WTC11 (cell line): ENCODE measurements around the gene NSUN3. TPM values are rescaled to one million over a fixed set of nuclear protein-coding genes. Genes with fewer than 3 reads are reported as not detected.

Experiments used
- ATAC-seq: fragments of 200-7000 bp; cut with Tn5 transposase; 2 replicates; pipeline ENCODE4 v1.10.0; 2021; ENCODE audit warnings: mild to moderate bottlenecking, moderate library complexity
- CTCF ChIA-PET: fragments of 300-600 bp; sonication (Branson Sonifier 250); formaldehyde crosslinking; loops from one replicate; lab custom pipeline; 2021; ENCODE audit warnings: antibody characterized with exemption; lab: Charles Lee
- POLR2A ChIA-PET: fragments of 350-600 bp; sonication (Branson Sonifier 250); formaldehyde crosslinking; loops from one replicate; lab custom pipeline; 2021; ENCODE audit warnings: antibody characterized with exemption; lab: Charles Lee
- DNase-seq: peaks from one replicate; pipeline ENCODE4 v3.0.0; 2021; ENCODE audit warnings: low spot score
- H3K27ac Mint-ChIP-seq: 2 replicates; pipeline ENCODE4 v1.8.0; 2021; ENCODE audit warnings: mixed read lengths
- H3K27me3 Mint-ChIP-seq: 2 replicates; pipeline ENCODE4 v1.8.0; 2021; ENCODE audit warnings: low read depth, mild to moderate bottlenecking, moderate library complexity, mixed read lengths
- H3K36me3 Mint-ChIP-seq: 2 replicates; pipeline ENCODE4 v1.8.0; 2021; ENCODE audit warnings: mixed read lengths
- H3K4me1 Mint-ChIP-seq: 2 replicates; pipeline ENCODE4 v1.8.0; 2022; ENCODE audit warnings: mixed read lengths
- H3K4me3 Mint-ChIP-seq: 2 replicates; pipeline ENCODE4 v1.8.0; 2021; ENCODE audit warnings: mild to moderate bottlenecking, moderate library complexity, mixed read lengths
- H3K9me3 Mint-ChIP-seq: 2 replicates; pipeline ENCODE4 v1.8.0; 2021; ENCODE audit warnings: mixed read lengths
- CREM ChIP-seq: sonication (generic); formaldehyde crosslinking; IDR thresholded peaks from 2 replicates; pipeline ENCODE4 v1.8.1; 2022; ENCODE audit warnings: mild to moderate bottlenecking, missing genetic modification reagents, moderate library complexity
- ESRRA ChIP-seq: sonication (generic); formaldehyde crosslinking; IDR thresholded peaks from 2 replicates; pipeline ENCODE4 v1.8.1; 2022; ENCODE audit warnings: mild to moderate bottlenecking, missing genetic modification reagents, borderline replicate concordance
- FOXJ3 ChIP-seq: sonication (generic); formaldehyde crosslinking; IDR thresholded peaks from 2 replicates; pipeline ENCODE4 v1.9.0; 2021; ENCODE audit warnings: missing genetic modification reagents, mild to moderate bottlenecking, borderline replicate concordance
- FOXP1 ChIP-seq: sonication (generic); formaldehyde crosslinking; IDR thresholded peaks from 2 replicates; pipeline ENCODE4 v1.8.0; 2022; ENCODE audit warnings: missing genetic modification reagents, mild to moderate bottlenecking, moderate library complexity, borderline replicate concordance
- GRHL2 ChIP-seq: fragments of 250-450 bp; sonication (Bioruptor Pico); IDR thresholded peaks from 2 replicates; pipeline ENCODE4 v1.8.0; 2022; ENCODE audit warnings: mild to moderate bottlenecking, moderate library complexity; ENCODE audit not compliant: insufficient replicate concordance, severe bottlenecking
- KAT7 ChIP-seq: sonication (generic); formaldehyde crosslinking; IDR thresholded peaks from 2 replicates; pipeline ENCODE4 v1.8.1; 2023; ENCODE audit warnings: missing genetic modification reagents, mild to moderate bottlenecking, borderline replicate concordance
- TEAD4 ChIP-seq: sonication (generic); formaldehyde crosslinking; IDR thresholded peaks from 2 replicates; pipeline ENCODE4 v1.8.0; 2022; ENCODE audit warnings: mild to moderate bottlenecking, missing genetic modification reagents
- ZNF219 ChIP-seq: sonication (generic); formaldehyde crosslinking; IDR thresholded peaks from 2 replicates; pipeline ENCODE4 v1.8.0; 2023; ENCODE audit warnings: missing genetic modification reagents, mild to moderate bottlenecking, borderline replicate concordance
- ZNF317 ChIP-seq: sonication (generic); formaldehyde crosslinking; IDR thresholded peaks from 2 replicates; pipeline ENCODE4 v1.8.1; 2023; ENCODE audit warnings: low read depth, mild to moderate bottlenecking, moderate library complexity, missing genetic modification reagents, borderline replicate concordance
- ZNF416 ChIP-seq: fragments of 250-450 bp; sonication (Bioruptor Pico); IDR thresholded peaks from 2 replicates; pipeline ENCODE4 v1.9.0; 2021; ENCODE audit warnings: mild to moderate bottlenecking, inconsistent platforms
- total RNA-seq: library from RNA; stranded (reverse); gene quantifications from 3 replicates; pipeline ENCODE4 v1.2.3, GENCODE V29; 2021
- TF ChIP-seq, protein P1 (sequence below): sonication (generic); formaldehyde crosslinking; IDR thresholded peaks from 2 replicates; pipeline ENCODE4 v1.8.0; 2023; ENCODE audit warnings: missing genetic modification reagents, mild to moderate bottlenecking, borderline replicate concordance
- TF ChIP-seq, protein P2 (sequence below): fragments of 250-450 bp; sonication (Bioruptor Pico); IDR thresholded peaks from 2 replicates; pipeline ENCODE4 v1.9.0; 2021; ENCODE audit warnings: mild to moderate bottlenecking, borderline replicate concordance
- TF ChIP-seq, protein P3 (sequence below): sonication (generic); formaldehyde crosslinking; IDR thresholded peaks from 2 replicates; pipeline ENCODE4 v1.8.1; 2023; ENCODE audit warnings: mild to moderate bottlenecking, missing genetic modification reagents, moderate library complexity
- TF ChIP-seq, protein P4 (sequence below): fragments of 250-450 bp; sonication (Bioruptor Pico); IDR thresholded peaks from 2 replicates; pipeline ENCODE4 v1.9.0; 2021; ENCODE audit warnings: mild to moderate bottlenecking
- TF ChIP-seq, protein P5 (sequence below): sonication (generic); formaldehyde crosslinking; IDR thresholded peaks from 2 replicates; pipeline ENCODE4 v1.8.1; 2023; ENCODE audit warnings: mild to moderate bottlenecking, missing genetic modification reagents, moderate library complexity
- TF ChIP-seq, protein P6 (sequence below): fragments of 200-600 bp; IDR thresholded peaks from 2 replicates; pipeline ENCODE4 v1.8.0; 2022; ENCODE audit warnings: antibody characterized with exemption
- TF ChIP-seq, protein P7 (sequence below): sonication (generic); formaldehyde crosslinking; IDR thresholded peaks from 2 replicates; pipeline ENCODE4 v1.8.1; 2022; ENCODE audit warnings: mild to moderate bottlenecking, moderate library complexity, missing genetic modification reagents

The NSUN3 gene
- total RNA-seq, 1 experiment from 2014 or later, result 8.2 TPM

DNA sequence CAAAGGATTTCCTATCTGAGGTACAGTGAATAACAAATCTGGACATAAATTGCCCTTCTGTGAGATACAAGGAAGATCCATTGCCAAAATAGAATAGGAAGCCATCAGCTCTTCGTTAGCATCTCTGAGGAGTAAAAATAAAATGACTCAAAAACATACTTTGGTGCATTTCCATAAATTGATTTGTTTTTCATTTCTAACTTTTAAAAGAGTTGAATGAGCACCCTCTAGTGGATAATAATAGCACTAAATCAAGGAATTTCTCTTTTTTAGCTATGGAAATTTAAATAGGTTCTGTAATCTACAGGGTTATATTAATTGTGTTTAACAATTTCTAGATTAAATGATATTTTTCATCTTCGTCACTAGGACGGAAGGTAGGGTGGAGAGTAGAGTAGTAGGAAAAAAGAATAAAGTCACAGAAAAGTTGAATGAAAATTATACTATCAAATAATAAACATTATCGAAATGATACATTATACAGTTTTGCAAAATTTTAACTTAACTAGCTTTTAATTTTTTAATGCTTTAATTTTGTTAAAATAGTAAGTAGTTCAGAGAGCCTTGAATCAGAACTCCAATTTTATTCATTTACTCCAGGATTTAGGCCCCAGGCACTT, 6.4 kb downstream of the NSUN3 start (continued):
- TF ChIP-seq, protein P1, sequence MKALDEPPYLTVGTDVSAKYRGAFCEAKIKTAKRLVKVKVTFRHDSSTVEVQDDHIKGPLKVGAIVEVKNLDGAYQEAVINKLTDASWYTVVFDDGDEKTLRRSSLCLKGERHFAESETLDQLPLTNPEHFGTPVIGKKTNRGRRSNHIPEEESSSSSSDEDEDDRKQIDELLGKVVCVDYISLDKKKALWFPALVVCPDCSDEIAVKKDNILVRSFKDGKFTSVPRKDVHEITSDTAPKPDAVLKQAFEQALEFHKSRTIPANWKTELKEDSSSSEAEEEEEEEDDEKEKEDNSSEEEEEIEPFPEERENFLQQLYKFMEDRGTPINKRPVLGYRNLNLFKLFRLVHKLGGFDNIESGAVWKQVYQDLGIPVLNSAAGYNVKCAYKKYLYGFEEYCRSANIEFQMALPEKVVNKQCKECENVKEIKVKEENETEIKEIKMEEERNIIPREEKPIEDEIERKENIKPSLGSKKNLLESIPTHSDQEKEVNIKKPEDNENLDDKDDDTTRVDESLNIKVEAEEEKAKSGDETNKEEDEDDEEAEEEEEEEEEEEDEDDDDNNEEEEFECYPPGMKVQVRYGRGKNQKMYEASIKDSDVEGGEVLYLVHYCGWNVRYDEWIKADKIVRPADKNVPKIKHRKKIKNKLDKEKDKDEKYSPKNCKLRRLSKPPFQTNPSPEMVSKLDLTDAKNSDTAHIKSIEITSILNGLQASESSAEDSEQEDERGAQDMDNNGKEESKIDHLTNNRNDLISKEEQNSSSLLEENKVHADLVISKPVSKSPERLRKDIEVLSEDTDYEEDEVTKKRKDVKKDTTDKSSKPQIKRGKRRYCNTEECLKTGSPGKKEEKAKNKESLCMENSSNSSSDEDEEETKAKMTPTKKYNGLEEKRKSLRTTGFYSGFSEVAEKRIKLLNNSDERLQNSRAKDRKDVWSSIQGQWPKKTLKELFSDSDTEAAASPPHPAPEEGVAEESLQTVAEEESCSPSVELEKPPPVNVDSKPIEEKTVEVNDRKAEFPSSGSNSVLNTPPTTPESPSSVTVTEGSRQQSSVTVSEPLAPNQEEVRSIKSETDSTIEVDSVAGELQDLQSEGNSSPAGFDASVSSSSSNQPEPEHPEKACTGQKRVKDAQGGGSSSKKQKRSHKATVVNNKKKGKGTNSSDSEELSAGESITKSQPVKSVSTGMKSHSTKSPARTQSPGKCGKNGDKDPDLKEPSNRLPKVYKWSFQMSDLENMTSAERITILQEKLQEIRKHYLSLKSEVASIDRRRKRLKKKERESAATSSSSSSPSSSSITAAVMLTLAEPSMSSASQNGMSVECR (CRISPR knock-in tag), result no peak
- TF ChIP-seq, protein P2, sequence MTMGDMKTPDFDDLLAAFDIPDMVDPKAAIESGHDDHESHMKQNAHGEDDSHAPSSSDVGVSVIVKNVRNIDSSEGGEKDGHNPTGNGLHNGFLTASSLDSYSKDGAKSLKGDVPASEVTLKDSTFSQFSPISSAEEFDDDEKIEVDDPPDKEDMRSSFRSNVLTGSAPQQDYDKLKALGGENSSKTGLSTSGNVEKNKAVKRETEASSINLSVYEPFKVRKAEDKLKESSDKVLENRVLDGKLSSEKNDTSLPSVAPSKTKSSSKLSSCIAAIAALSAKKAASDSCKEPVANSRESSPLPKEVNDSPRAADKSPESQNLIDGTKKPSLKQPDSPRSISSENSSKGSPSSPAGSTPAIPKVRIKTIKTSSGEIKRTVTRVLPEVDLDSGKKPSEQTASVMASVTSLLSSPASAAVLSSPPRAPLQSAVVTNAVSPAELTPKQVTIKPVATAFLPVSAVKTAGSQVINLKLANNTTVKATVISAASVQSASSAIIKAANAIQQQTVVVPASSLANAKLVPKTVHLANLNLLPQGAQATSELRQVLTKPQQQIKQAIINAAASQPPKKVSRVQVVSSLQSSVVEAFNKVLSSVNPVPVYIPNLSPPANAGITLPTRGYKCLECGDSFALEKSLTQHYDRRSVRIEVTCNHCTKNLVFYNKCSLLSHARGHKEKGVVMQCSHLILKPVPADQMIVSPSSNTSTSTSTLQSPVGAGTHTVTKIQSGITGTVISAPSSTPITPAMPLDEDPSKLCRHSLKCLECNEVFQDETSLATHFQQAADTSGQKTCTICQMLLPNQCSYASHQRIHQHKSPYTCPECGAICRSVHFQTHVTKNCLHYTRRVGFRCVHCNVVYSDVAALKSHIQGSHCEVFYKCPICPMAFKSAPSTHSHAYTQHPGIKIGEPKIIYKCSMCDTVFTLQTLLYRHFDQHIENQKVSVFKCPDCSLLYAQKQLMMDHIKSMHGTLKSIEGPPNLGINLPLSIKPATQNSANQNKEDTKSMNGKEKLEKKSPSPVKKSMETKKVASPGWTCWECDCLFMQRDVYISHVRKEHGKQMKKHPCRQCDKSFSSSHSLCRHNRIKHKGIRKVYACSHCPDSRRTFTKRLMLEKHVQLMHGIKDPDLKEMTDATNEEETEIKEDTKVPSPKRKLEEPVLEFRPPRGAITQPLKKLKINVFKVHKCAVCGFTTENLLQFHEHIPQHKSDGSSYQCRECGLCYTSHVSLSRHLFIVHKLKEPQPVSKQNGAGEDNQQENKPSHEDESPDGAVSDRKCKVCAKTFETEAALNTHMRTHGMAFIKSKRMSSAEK, result no peak
- TF ChIP-seq CREM (CRISPR knock-in tag), result no peak
- TF ChIP-seq, protein P3, sequence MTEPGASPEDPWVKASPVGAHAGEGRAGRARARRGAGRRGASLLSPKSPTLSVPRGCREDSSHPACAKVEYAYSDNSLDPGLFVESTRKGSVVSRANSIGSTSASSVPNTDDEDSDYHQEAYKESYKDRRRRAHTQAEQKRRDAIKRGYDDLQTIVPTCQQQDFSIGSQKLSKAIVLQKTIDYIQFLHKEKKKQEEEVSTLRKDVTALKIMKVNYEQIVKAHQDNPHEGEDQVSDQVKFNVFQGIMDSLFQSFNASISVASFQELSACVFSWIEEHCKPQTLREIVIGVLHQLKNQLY (CRISPR knock-in tag), result no peak

DNA sequence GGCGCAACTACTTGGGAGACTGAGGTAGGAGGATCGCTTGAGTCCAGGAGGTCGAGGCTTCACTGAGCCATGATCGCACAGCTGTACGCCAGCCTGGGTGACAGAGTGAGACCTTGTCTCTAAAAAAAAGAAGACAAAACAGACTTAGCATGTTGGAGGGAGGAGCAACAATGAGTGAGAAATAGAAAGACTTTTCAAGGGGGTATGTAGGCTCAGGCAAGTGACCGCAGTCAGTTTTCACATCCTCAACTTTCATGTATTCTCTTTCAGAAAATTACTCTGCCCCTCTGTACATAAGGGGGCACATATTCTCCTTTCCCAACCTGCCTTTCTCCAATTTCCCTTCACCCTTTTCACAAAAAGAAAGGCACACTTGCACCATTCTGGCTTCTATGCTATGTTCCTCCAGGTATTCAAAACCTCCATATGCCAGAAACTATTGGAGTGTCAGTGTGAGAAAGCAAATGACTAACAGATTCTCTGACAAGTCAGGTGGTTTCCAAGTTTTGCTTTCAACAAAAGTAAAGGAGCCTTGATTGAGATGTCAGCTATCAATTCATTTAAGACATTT, 7.6 kb downstream of the NSUN3 start:
- Mint-ChIP-seq H3K36me3 (peaks cover 13% of the 10 kb centered on the region), H3K27ac (no peak overlapping the region), H3K4me3 (no peak overlapping the region), H3K4me1 (no peaks in the 10 kb centered on the region), H3K27me3 (no peaks in the 10 kb centered on the region), H3K9me3 (peaks cover 5% of the 10 kb centered on the region)
- CTCF ChIA-PET, result no interaction called here
- ATAC-seq, result no peak
- DNase-seq, result no peak
- POLR2A ChIA-PET, result no interaction called here
- TF ChIP-seq ZNF317 (CRISPR knock-in tag) (no peak), TEAD4 (no peak), KAT7 (CRISPR knock-in tag) (no peak), ZNF416 (CRISPR knock-in tag) (no peak), ESRRA (CRISPR knock-in tag) (no peak), FOXJ3 (CRISPR knock-in tag) (no peak), ZNF219 (CRISPR knock-in tag) (no peak), FOXP1 (CRISPR knock-in tag) (no peak), GRHL2 (CRISPR knock-in tag) (no peak)
- TF ChIP-seq, protein P4, sequence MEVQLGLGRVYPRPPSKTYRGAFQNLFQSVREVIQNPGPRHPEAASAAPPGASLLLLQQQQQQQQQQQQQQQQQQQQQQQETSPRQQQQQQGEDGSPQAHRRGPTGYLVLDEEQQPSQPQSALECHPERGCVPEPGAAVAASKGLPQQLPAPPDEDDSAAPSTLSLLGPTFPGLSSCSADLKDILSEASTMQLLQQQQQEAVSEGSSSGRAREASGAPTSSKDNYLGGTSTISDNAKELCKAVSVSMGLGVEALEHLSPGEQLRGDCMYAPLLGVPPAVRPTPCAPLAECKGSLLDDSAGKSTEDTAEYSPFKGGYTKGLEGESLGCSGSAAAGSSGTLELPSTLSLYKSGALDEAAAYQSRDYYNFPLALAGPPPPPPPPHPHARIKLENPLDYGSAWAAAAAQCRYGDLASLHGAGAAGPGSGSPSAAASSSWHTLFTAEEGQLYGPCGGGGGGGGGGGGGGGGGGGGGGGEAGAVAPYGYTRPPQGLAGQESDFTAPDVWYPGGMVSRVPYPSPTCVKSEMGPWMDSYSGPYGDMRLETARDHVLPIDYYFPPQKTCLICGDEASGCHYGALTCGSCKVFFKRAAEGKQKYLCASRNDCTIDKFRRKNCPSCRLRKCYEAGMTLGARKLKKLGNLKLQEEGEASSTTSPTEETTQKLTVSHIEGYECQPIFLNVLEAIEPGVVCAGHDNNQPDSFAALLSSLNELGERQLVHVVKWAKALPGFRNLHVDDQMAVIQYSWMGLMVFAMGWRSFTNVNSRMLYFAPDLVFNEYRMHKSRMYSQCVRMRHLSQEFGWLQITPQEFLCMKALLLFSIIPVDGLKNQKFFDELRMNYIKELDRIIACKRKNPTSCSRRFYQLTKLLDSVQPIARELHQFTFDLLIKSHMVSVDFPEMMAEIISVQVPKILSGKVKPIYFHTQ (CRISPR knock-in tag), result no peak
- TF ChIP-seq, protein P5, sequence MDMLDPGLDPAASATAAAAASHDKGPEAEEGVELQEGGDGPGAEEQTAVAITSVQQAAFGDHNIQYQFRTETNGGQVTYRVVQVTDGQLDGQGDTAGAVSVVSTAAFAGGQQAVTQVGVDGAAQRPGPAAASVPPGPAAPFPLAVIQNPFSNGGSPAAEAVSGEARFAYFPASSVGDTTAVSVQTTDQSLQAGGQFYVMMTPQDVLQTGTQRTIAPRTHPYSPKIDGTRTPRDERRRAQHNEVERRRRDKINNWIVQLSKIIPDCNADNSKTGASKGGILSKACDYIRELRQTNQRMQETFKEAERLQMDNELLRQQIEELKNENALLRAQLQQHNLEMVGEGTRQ (CRISPR knock-in tag), result no peak
- TF ChIP-seq, protein P6, sequence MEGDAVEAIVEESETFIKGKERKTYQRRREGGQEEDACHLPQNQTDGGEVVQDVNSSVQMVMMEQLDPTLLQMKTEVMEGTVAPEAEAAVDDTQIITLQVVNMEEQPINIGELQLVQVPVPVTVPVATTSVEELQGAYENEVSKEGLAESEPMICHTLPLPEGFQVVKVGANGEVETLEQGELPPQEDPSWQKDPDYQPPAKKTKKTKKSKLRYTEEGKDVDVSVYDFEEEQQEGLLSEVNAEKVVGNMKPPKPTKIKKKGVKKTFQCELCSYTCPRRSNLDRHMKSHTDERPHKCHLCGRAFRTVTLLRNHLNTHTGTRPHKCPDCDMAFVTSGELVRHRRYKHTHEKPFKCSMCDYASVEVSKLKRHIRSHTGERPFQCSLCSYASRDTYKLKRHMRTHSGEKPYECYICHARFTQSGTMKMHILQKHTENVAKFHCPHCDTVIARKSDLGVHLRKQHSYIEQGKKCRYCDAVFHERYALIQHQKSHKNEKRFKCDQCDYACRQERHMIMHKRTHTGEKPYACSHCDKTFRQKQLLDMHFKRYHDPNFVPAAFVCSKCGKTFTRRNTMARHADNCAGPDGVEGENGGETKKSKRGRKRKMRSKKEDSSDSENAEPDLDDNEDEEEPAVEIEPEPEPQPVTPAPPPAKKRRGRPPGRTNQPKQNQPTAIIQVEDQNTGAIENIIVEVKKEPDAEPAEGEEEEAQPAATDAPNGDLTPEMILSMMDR, result no peak
- TF ChIP-seq, protein P7, sequence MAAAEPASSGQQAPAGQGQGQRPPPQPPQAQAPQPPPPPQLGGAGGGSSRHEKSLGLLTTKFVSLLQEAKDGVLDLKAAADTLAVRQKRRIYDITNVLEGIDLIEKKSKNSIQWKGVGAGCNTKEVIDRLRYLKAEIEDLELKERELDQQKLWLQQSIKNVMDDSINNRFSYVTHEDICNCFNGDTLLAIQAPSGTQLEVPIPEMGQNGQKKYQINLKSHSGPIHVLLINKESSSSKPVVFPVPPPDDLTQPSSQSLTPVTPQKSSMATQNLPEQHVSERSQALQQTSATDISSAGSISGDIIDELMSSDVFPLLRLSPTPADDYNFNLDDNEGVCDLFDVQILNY (CRISPR knock-in tag), result no peak
